HL-60 (cell line): ENCODE data around the gene NOP16.

Experiments used
- TF ChIP-seq, protein P1 (sequence below): IDR thresholded peaks from 2 replicates; pipeline ENCODE4 v1.6.1; 2012; ENCODE audit warnings: low read depth; ENCODE audit not compliant: insufficient replicate concordance
- TF ChIP-seq, protein P2 (sequence below): IDR thresholded peaks from one replicate; pipeline ENCODE4 v1.5.1; 2011; ENCODE audit warnings: low read length, control low read depth, inconsistent platforms; ENCODE audit not compliant: insufficient read depth

DNA sequence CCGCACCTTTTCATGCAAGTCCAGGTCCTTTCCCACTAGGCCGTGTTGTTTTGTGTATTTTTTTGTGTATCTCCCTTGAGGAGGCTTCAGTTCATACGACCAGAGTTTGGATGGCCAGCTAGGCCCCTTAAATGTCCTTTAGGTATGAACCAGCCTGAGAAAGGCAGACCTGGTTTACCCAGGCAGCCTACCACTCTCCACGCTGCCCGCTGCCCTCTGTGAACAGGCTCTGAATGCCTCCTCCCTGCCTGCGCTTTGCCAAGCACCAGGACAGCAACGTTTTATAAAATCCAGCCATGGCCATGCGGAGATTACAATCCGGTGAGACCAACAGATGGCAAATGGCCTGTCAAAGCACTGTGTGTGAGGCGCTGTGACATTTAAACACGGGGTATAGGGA is 28.6 kb upstream of the NOP16 start:
- TF ChIP-seq, protein P1, sequence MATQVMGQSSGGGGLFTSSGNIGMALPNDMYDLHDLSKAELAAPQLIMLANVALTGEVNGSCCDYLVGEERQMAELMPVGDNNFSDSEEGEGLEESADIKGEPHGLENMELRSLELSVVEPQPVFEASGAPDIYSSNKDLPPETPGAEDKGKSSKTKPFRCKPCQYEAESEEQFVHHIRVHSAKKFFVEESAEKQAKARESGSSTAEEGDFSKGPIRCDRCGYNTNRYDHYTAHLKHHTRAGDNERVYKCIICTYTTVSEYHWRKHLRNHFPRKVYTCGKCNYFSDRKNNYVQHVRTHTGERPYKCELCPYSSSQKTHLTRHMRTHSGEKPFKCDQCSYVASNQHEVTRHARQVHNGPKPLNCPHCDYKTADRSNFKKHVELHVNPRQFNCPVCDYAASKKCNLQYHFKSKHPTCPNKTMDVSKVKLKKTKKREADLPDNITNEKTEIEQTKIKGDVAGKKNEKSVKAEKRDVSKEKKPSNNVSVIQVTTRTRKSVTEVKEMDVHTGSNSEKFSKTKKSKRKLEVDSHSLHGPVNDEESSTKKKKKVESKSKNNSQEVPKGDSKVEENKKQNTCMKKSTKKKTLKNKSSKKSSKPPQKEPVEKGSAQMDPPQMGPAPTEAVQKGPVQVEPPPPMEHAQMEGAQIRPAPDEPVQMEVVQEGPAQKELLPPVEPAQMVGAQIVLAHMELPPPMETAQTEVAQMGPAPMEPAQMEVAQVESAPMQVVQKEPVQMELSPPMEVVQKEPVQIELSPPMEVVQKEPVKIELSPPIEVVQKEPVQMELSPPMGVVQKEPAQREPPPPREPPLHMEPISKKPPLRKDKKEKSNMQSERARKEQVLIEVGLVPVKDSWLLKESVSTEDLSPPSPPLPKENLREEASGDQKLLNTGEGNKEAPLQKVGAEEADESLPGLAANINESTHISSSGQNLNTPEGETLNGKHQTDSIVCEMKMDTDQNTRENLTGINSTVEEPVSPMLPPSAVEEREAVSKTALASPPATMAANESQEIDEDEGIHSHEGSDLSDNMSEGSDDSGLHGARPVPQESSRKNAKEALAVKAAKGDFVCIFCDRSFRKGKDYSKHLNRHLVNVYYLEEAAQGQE, result no peak
- TF ChIP-seq, protein P2, sequence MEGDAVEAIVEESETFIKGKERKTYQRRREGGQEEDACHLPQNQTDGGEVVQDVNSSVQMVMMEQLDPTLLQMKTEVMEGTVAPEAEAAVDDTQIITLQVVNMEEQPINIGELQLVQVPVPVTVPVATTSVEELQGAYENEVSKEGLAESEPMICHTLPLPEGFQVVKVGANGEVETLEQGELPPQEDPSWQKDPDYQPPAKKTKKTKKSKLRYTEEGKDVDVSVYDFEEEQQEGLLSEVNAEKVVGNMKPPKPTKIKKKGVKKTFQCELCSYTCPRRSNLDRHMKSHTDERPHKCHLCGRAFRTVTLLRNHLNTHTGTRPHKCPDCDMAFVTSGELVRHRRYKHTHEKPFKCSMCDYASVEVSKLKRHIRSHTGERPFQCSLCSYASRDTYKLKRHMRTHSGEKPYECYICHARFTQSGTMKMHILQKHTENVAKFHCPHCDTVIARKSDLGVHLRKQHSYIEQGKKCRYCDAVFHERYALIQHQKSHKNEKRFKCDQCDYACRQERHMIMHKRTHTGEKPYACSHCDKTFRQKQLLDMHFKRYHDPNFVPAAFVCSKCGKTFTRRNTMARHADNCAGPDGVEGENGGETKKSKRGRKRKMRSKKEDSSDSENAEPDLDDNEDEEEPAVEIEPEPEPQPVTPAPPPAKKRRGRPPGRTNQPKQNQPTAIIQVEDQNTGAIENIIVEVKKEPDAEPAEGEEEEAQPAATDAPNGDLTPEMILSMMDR, result no peak
